ENCODE measurements around the gene GTF2A1L.
"Not testable (repeated sequence)": the region's sequence is repeated elsewhere in the genome, so short reads cannot be mapped to it uniquely, and the experiment has no call there.

The GTF2A1L gene

GRCh38 chr2:48617618-48618017 is at the start of gene GTF2A1L:
Gene GTF2A1L, plus strand, starts transcription at chr2:48617856. Its CDS starts 19 bp downstream, at chr2:48617875.
- DNase-seq, result no peak

- DNase-seq, result no peak
Observed at GRCh38 chr2:48568547-48568946, 49.1 kb upstream of the GTF2A1L start.

GRCh38 chr2:48569433-48569832 is 48.2 kb upstream of the GTF2A1L start:
- DNase-seq, result no peak

GRCh38 chr2:48572816-48573215 is 44.8 kb upstream of the GTF2A1L start:
- no peak for DNase-seq

- no peak for DNase-seq
Observed at GRCh38 chr2:48574353-48575287, 43.0 kb upstream of the GTF2A1L start.

- no peak for DNase-seq
Observed at GRCh38 chr2:48578313-48578712, 39.3 kb upstream of the GTF2A1L start.

GRCh38 chr2:48583961-48584360 is 33.7 kb upstream of the GTF2A1L start:
- peak; percentile 26 for DNase-seq

GRCh38 chr2:48584551-48584950 is 33.1 kb upstream of the GTF2A1L start:
- no peak for DNase-seq

GRCh38 chr2:48586433-48586832 is 31.2 kb upstream of the GTF2A1L start:
- DNase-seq, result no peak

GRCh38 chr2:48587560-48587959 is 30.1 kb upstream of the GTF2A1L start:
- no peak for DNase-seq

GRCh38 chr2:48587961-48588360 is 29.7 kb upstream of the GTF2A1L start:
- DNase-seq, result no peak

- DNase-seq, result no peak
Observed at GRCh38 chr2:48588745-48589144, 28.9 kb upstream of the GTF2A1L start.

GRCh38 chr2:48589170-48589767 is 28.4 kb upstream of the GTF2A1L start:
- no peak for DNase-seq

- no peak for DNase-seq
Observed at GRCh38 chr2:48590017-48590416, 27.6 kb upstream of the GTF2A1L start.

- no peak for DNase-seq
Observed at GRCh38 chr2:48592067-48592466, 25.6 kb upstream of the GTF2A1L start.

- not testable (repeated sequence) for DNase-seq
Observed at GRCh38 chr2:48596751-48597150, 20.9 kb upstream of the GTF2A1L start.

- DNase-seq, result no peak
Observed at GRCh38 chr2:48597492-48597891, 20.2 kb upstream of the GTF2A1L start.

GRCh38 chr2:48600204-48600813 is 17.3 kb upstream of the GTF2A1L start:
- DNase-seq, result peak; percentile 5

- no peak for DNase-seq
Observed at GRCh38 chr2:48600917-48601316, 16.7 kb upstream of the GTF2A1L start.

GRCh38 chr2:48601349-48601748 is 16.3 kb upstream of the GTF2A1L start:
- DNase-seq, result no peak

GRCh38 chr2:48605482-48606175 is 12.0 kb upstream of the GTF2A1L start:
- no peak for DNase-seq

- DNase-seq, result no peak
Observed at GRCh38 chr2:48607307-48608014, 10.2 kb upstream of the GTF2A1L start.

GRCh38 chr2:48613211-48613610 is 4.4 kb upstream of the GTF2A1L start:
- DNase-seq, result no peak
